ENCODE measurements around the gene INPP4B. TPM values are rescaled to one million over a fixed set of nuclear protein-coding genes. Genes with fewer than 3 reads are reported as not detected.
A peak's percentile ranks its signal among the peaks of the same experiment; 100 is the strongest.

Gene INPP4B
- total RNA-seq, 2 experiments from 2014 or later: 63.9 to 64.9 TPM

DNA sequence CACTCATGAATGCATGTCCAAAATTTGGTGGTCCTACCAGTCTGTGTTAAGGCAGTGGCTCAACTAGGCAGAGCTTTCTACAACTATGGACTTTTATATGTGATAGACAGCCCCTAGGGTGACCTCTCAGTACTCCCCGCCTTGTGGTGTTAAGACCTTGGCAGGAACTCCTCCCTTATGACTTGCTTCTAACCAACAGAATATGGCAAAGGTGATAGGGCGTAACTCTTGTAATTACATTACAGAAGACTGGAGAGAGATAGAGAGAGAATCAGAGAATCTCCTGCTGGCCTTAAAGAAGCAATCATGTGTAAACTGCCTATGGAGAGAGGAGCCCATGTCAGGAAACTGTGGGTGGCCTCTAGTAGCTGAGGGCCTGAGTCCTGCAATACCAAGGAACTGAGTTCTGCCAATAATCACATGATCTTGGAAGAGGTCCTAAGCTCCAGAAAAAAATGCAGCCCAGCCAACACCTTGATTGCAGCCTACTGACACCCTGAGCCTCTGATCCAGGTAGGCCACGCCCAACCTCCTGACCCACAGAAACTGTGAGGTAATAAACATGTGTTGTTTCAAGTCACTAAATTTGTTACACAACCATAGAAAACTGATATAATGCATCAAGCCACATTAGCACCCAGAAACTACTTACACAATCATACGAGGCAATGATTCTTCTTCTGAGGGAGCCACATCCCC, 68.9 kb downstream of the INPP4B start:
- ChIA-PET CTCF (no interaction called here), POLR2A (no interaction called here)
- intact Hi-C loops (cut with micrococcal nuclease): no loop called here
- Mint-ChIP-seq H3K27me3 (peaks cover 1% of the 10 kb centered on the region), H3K36me3 (no peaks in the 10 kb centered on the region), H3K4me1 (ENCODE audit: low read depth) (no peaks in the 10 kb centered on the region), H3K27ac (no peak overlapping the region), H3K4me3 (no peak overlapping the region), H3K9me3 (no peaks in the 10 kb centered on the region)
- DNase-seq: no peak

GRCh38 chr4:142776026-142776425, 70.1 kb downstream of the INPP4B start:
- Mint-ChIP-seq H3K27ac (no peak overlapping the region), H3K9me3 (no peaks in the 10 kb centered on the region), H3K27me3 (no peaks in the 10 kb centered on the region), H3K4me3 (no peak overlapping the region), H3K4me1 (ENCODE audit: low read depth) (no peaks in the 10 kb centered on the region), H3K36me3 (no peaks in the 10 kb centered on the region)
- no peak for DNase-seq
- CTCF ChIA-PET: no interaction called here
- POLR2A ChIA-PET: no interaction called here
- intact Hi-C loops (cut with micrococcal nuclease): no loop called here

DNA sequence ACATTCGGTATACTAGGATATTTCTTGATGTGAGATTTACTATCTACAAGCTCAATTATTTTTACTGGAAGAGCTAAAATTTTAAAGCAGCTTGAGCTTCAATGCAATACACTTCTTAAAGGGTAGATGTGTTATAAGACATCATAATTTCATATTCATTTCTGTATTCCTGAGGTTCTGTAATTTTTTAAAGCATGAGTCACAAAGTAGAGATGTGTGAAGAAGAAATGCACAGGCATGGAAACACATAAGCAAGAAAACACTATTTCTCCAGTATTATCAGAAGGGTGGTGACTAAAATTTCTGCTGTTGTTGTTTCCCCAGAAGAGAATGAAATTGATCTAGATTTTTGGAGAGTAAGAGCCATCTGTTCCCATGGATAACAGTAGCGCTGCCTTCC, 72.6 kb downstream of the INPP4B start:
- intact Hi-C loops (cut with micrococcal nuclease): no loop called here
- Mint-ChIP-seq H3K9me3 (no peaks in the 10 kb centered on the region), H3K4me1 (ENCODE audit: low read depth) (no peaks in the 10 kb centered on the region), H3K36me3 (no peaks in the 10 kb centered on the region), H3K27ac (no peak overlapping the region), H3K4me3 (no peak overlapping the region), H3K27me3 (no peaks in the 10 kb centered on the region)
- ChIA-PET POLR2A (no interaction called here), CTCF (no interaction called here)
- no peak for DNase-seq

- no peaks in the 10 kb centered on the region for H3K9me3 Mint-ChIP-seq
Observed at GRCh38 chr4:142762280-142762679, 83.8 kb downstream of the INPP4B start.

GRCh38 chr4:142752202-142752786, 93.8 kb downstream of the INPP4B start:
- Mint-ChIP-seq H3K4me3 (no peak overlapping the region), H3K4me1 (ENCODE audit: low read depth) (no peaks in the 10 kb centered on the region), H3K27me3 (no peaks in the 10 kb centered on the region), H3K27ac (no peak overlapping the region), H3K36me3 (no peaks in the 10 kb centered on the region), H3K9me3 (peaks cover under 1% of the 10 kb centered on the region)
- CTCF ChIA-PET: no interaction called here
- POLR2A ChIA-PET: interaction anchor here (0.6 kb wide), 1 partner anchor 95 kb away, joined by 3 read pairs; no protein-coding TSS in a partner anchor
- DNase-seq: no peak
- intact Hi-C loops (cut with micrococcal nuclease): no loop called here

More at GRCh38 chr4:142762280-142762679, 83.8 kb downstream of the INPP4B start:
- H3K36me3 Mint-ChIP-seq: no peaks in the 10 kb centered on the region
- POLR2A ChIA-PET: no interaction called here
- intact Hi-C loops (cut with micrococcal nuclease): no loop called here
- H3K4me1 Mint-ChIP-seq (ENCODE audit: low read depth): no peaks in the 10 kb centered on the region
- no peak overlapping the region for H3K4me3 Mint-ChIP-seq
- H3K27me3 Mint-ChIP-seq: no peaks in the 10 kb centered on the region
- CTCF ChIA-PET: no interaction called here
- no peak for DNase-seq
- H3K27ac Mint-ChIP-seq: no peak overlapping the region

DNA sequence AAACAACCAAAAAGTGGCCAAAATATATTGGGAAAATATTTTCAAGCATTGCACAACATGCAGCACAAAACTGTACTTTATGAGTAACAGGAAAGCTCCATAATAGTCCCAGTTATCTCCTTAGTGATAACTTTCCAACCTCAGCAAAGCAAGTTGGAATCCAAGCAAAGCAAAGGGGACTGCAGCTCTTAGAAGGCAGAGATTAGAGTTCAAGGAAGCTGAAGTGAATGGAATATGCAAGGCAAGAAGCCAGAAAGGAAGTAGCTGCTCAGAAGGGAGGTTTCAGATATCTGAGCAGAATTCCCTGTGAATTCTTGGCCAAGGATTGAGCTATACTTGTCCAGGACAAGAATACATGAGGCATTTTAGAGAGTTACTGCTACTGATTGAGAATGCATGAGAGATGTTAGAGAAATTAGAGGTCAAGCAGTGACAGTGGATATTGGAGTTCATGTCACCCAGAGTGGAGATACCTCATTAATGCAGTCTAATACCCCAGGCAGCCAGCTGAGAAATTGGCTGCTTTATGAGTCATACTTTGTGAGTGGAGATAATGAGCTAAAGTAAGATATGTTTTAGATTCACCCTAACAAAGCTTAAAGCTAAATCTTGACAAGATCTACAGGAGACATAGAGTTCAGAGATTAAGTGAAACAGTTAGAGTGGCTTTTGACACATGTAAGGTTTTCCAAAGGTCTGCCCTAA, 102.8 kb downstream of the INPP4B start:
- DNase-seq: no peak
- peaks cover 15% of the 10 kb centered on the region for H3K36me3 Mint-ChIP-seq
- CTCF ChIA-PET: no interaction called here
- POLR2A ChIA-PET: no interaction called here
- H3K4me1 Mint-ChIP-seq (ENCODE audit: low read depth): no peaks in the 10 kb centered on the region
- peaks cover 28% of the 10 kb centered on the region for H3K9me3 Mint-ChIP-seq
- no peak overlapping the region for H3K27ac Mint-ChIP-seq
- no peaks in the 10 kb centered on the region for H3K27me3 Mint-ChIP-seq
- intact Hi-C loops (cut with micrococcal nuclease): no loop called here
- no peak overlapping the region for H3K4me3 Mint-ChIP-seq

DNA sequence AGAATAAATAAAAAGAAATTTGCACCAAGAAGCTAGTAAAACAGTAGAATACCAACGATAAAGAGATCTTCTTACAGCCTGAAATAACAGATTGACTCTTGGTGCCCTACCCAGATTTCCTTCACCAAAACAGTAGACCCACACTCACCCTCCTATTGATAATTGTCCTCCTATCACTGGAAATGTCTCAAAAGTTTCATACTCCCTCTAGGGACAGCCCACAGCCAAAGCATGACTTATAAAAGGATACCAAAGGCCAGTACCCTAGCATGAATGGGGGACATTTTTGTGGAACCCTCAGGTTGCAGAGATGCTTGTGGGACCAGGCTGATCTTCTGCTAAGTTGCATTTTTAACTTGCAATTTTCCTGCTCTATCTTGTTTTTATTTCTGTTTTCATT, 104.1 kb downstream of the INPP4B start:
- CTCF ChIA-PET: no interaction called here
- intact Hi-C loops (cut with micrococcal nuclease): no loop called here
- Mint-ChIP-seq H3K36me3 (peaks cover 14% of the 10 kb centered on the region), H3K27me3 (no peaks in the 10 kb centered on the region), H3K4me3 (no peak overlapping the region), H3K9me3 (peaks cover 26% of the 10 kb centered on the region), H3K27ac (no peak overlapping the region), H3K4me1 (ENCODE audit: low read depth) (no peaks in the 10 kb centered on the region)
- POLR2A ChIA-PET: no interaction called here
- no peak for DNase-seq

DNA sequence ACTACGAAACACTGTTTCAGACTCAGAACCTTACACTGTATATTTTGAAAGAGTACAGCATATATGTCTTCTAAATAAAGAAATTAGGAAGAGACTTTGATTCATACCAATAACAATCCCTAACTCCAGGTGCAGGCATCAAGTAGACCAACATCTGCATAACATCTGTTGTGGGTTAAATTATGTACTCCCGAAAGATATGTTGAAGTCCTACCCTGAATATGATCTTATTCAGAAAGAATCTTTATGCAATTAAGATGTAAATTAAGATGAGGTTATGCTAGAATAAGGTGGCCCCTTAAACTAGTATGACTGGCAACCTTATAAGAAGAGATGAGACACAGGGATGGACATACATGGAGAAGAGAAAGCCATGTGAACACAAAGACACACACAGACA, 117.9 kb downstream of the INPP4B start:
- no peaks in the 10 kb centered on the region for H3K9me3 Mint-ChIP-seq
- no peak overlapping the region for H3K27ac Mint-ChIP-seq
- no peaks in the 10 kb centered on the region for H3K36me3 Mint-ChIP-seq
- H3K27me3 Mint-ChIP-seq: no peaks in the 10 kb centered on the region
- intact Hi-C loops (cut with micrococcal nuclease): no loop called here
- no peak overlapping the region for H3K4me3 Mint-ChIP-seq
- ChIA-PET CTCF (interaction anchor here (0.6 kb wide), 1 partner anchor 8 kb away, joined by 4 read pairs; no protein-coding TSS in a partner anchor), POLR2A (no interaction called here)
- DNase-seq: no peak
- no peaks in the 10 kb centered on the region for H3K4me1 Mint-ChIP-seq (ENCODE audit: low read depth)

DNA sequence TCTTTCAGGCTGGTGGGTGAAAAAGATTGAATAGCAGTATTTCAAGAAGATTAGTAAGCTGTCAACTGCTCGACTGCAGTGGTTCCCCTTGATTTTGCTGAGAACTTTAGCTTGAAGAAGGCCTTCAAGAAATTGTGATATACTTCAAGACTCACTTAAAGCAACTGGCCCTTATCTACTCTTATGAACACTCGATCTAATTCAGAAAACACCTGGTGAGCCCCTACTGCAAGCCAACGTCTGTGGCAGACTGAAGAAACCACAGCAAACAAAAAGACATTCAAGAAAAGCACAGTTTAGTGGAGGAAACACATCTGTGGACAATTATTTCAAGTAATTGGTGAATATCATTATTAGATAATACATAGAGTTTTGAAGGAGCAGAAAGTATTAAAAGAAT, 119.0 kb downstream of the INPP4B start:
- CTCF ChIA-PET: no interaction called here
- POLR2A ChIA-PET: no interaction called here
- peaks cover under 1% of the 10 kb centered on the region for H3K4me1 Mint-ChIP-seq (ENCODE audit: low read depth)
- H3K27ac Mint-ChIP-seq: no peak overlapping the region
- H3K27me3 Mint-ChIP-seq: no peaks in the 10 kb centered on the region
- DNase-seq: no peak
- H3K36me3 Mint-ChIP-seq: no peaks in the 10 kb centered on the region
- H3K9me3 Mint-ChIP-seq: no peaks in the 10 kb centered on the region
- H3K4me3 Mint-ChIP-seq: no peak overlapping the region
- intact Hi-C loops (cut with micrococcal nuclease): no loop called here

DNA sequence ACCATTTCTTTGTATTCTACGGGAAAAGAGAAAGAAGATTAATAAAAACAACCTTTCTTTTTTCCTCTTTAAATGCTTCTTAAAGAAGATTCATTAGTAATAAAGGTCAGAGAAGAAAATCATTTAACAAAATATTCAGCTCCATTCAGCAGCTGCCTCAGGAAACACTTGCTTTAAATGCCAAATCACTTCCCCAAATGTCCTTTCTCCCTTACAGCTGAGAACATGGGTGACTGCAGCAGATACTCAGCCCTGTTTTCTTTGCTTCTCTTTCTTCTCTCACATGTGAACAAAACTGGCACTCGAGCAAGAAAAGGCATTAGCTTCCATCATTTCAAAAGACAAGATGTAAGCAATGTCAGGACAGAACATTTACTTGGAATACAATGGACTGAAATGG, 120.2 kb downstream of the INPP4B start:
- H3K4me3 Mint-ChIP-seq: no peak overlapping the region
- H3K27ac Mint-ChIP-seq: no peak overlapping the region
- DNase-seq: no peak
- ChIA-PET CTCF (interaction anchor here (1.2 kb wide), 2 partner anchors 12 to 443 kb away, joined by 3 read pairs; no protein-coding TSS in a partner anchor), POLR2A (no interaction called here)
- H3K36me3 Mint-ChIP-seq: no peaks in the 10 kb centered on the region
- H3K9me3 Mint-ChIP-seq: no peaks in the 10 kb centered on the region
- H3K27me3 Mint-ChIP-seq: no peaks in the 10 kb centered on the region
- H3K4me1 Mint-ChIP-seq (ENCODE audit: low read depth): peaks cover 3% of the 10 kb centered on the region
- intact Hi-C loops (cut with micrococcal nuclease): no loop called here

DNA sequence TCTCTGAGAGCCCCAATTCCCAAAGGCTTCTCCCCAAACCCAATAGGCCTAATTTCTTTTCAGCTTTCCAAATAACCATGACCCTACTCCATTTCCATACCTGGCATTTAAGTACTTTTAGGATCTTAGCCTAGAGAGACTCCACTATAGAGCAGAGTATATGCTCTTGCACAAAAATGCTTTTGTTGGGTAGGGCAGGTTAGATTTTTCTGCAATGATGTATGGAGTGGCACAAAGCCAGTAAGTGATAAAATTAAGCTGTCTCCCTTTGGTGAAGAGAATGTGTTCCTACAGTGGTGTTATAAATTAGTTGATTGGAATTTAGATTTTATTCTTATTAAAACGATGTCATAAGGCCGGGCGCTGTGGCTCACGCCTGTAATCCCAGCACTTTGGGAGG, 124.9 kb downstream of the INPP4B start:
- DNase-seq: no peak
- Mint-ChIP-seq H3K4me1 (ENCODE audit: low read depth) (peaks cover 21% of the 10 kb centered on the region), H3K4me3 (no peak overlapping the region), H3K27ac (no peak overlapping the region), H3K36me3 (peaks cover 12% of the 10 kb centered on the region), H3K9me3 (peaks cover 6% of the 10 kb centered on the region), H3K27me3 (no peaks in the 10 kb centered on the region)
- CTCF ChIA-PET: no interaction called here
- POLR2A ChIA-PET: no interaction called here
- intact Hi-C loops (cut with micrococcal nuclease): no loop called here

GRCh38 chr4:142719854-142720541, 126.1 kb downstream of the INPP4B start:
- CTCF ChIA-PET: interaction anchor here (0.6 to 1.9 kb wide), 19 partner anchors 9 to 567 kb away, joined by 3 to 8 read pairs (median 4); no protein-coding TSS in a partner anchor
- H3K9me3 Mint-ChIP-seq: peaks cover 6% of the 10 kb centered on the region
- POLR2A ChIA-PET: no interaction called here
- peaks cover 28% of the 10 kb centered on the region for H3K4me1 Mint-ChIP-seq (ENCODE audit: low read depth)
- no peak overlapping the region for H3K4me3 Mint-ChIP-seq
- DNase-seq: no peak
- no peaks in the 10 kb centered on the region for H3K27me3 Mint-ChIP-seq
- intact Hi-C loops (cut with micrococcal nuclease): loop anchor here (1.0 to 5.0 kb wide), 5 partner anchors 97 to 593 kb away; no protein-coding TSS in a partner anchor
- peaks cover 18% of the 10 kb centered on the region for H3K36me3 Mint-ChIP-seq
- peak overlapping the region; percentile 69 for H3K27ac Mint-ChIP-seq
